Stimulated activated effector memory CD8-positive, alpha-beta T cell treated with anti-CD3 and anti-CD28 coated beads, Interleukin-12 subunit alpha, Interleukin-12 subunit beta, amount 100 ng/mL, for 72 hours (primary cell): ENCODE data around the gene LRATD1.

Experiments used
- ATAC-seq: fragments of 150-1000 bp; cut with Tn5 transposase; 2 replicates; pipeline ENCODE4 v1.10.0; 2021
- DNase-seq, 2 donors: peaks; one replicate each; pipeline ENCODE4 v3.0.0; 2021 to 2022; ENCODE audit warnings: low spot score in 2 of 2
- H3K27ac Mint-ChIP-seq: one replicate; pipeline ENCODE4 v1.8.0; 2022; ENCODE audit warnings: mild to moderate bottlenecking, mixed read lengths
- H3K36me3 Mint-ChIP-seq: one replicate; pipeline ENCODE4 v1.8.0; 2022; ENCODE audit warnings: mild to moderate bottlenecking, mixed read lengths
- H3K4me1 Mint-ChIP-seq: one replicate; pipeline ENCODE4 v1.8.0; 2022; ENCODE audit warnings: mixed read lengths
- H3K4me3 Mint-ChIP-seq: one replicate; pipeline ENCODE4 v1.8.0; 2022; ENCODE audit warnings: mild to moderate bottlenecking, mixed read lengths
- H3K9me3 Mint-ChIP-seq: one replicate; pipeline ENCODE4 v1.8.0; 2022; ENCODE audit warnings: mixed read lengths

LRATD1 gene

DNA sequence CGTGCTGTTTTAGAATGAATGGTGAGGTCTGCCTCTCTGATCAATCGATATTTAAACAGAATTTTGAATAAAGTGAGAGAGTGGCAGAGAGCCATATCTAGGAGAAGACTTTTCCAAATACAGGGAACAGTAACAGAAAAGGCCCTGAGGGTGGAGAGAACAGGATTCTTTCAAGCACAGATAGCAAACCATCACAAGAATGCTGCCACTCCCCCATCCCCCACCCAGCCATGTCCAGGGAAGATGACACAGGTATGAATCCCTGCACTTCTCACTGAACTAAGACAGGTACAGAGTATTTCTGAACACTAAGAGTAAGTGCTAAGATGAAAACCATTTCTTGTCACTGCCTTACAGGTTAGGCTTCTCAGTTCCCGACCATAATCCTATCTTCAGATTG, 23.6 kb downstream of the LRATD1 start:
- H3K9me3 Mint-ChIP-seq: peaks cover 5% of the 10 kb centered on the region
- no peak overlapping the region for H3K27ac Mint-ChIP-seq
- H3K4me1 Mint-ChIP-seq: no peaks in the 10 kb centered on the region
- H3K4me3 Mint-ChIP-seq: no peak overlapping the region
- ATAC-seq: no peak
- H3K36me3 Mint-ChIP-seq: no peaks in the 10 kb centered on the region
- DNase-seq: no peak

DNA sequence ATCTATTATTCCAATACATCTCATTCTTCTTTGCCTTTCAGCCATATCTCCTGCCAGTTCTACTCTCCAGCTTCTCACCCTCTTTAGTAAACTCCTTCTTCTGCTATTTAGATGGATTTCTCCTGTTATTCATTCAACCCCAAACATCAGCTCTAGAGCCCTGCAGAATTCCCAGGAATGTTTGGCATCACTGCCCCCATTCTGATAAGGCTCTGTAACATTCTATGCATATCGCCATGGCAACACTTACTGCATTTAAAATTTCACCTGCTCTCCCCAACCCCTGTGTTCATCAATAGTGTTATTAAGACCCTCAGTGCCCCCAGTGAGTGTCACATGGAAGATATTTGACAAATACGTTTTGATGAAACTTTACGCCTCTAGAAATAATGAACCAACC, 28.6 kb downstream of the LRATD1 start:
- Mint-ChIP-seq H3K9me3 (peaks cover 5% of the 10 kb centered on the region), H3K4me1 (no peaks in the 10 kb centered on the region), H3K4me3 (no peak overlapping the region), H3K27ac (no peak overlapping the region), H3K36me3 (no peaks in the 10 kb centered on the region)
- no peak for DNase-seq
- no peak for ATAC-seq

DNA sequence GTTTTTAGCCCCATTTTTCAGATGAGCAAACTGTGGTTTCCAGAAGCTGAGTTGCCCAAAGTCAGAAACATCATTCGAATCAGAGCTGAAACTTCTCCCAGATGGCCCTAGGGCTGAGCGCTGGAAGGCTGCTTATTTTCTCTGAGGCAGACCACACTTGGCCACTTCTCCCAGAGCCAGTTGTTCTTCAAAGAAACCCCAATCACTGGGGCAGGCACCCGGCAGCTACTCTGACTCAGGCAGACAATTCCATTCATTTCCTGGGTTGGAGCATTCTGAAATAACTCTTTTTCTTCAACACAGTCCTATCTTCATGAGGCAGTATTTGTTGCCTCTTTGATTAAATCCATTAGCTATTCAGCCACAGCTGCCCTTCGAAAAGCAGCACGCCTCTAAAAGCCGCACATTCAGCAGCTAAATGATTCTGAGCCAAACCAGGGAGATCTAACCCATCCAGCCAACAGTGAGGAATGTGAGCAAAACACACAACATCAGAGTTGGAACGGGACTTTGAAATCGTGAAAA, 40.9 kb downstream of the LRATD1 start:
- Mint-ChIP-seq H3K27ac (no peak overlapping the region), H3K9me3 (peaks cover 2% of the 10 kb centered on the region), H3K36me3 (no peaks in the 10 kb centered on the region), H3K4me3 (no peak overlapping the region), H3K4me1 (no peaks in the 10 kb centered on the region)
- ATAC-seq (no peak), DNase-seq (no peak)

DNA sequence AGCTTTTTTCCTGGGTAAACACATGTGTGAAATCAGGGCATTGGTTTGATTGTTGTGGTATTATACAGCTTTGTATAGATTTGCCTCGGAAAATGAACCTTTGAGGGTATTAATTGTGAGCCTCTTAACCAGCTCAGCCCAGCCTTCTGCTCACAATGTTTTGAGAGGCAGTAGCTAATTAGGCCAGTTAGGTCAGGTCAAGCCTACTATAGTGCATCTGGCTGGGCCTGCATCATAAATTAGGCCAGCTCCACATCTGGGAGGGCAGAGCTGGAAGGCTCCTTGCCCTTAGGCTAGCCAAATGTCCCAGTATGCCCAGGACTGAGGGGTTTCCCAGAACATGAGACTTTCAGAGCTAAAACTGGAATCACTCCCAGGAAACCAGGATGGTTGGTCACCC, 43.0 kb downstream of the LRATD1 start:
- H3K9me3 Mint-ChIP-seq: peaks cover 2% of the 10 kb centered on the region
- H3K4me1 Mint-ChIP-seq: no peaks in the 10 kb centered on the region
- DNase-seq: no peak
- H3K27ac Mint-ChIP-seq: no peak overlapping the region
- no peaks in the 10 kb centered on the region for H3K36me3 Mint-ChIP-seq
- no peak for ATAC-seq
- no peak overlapping the region for H3K4me3 Mint-ChIP-seq

DNA sequence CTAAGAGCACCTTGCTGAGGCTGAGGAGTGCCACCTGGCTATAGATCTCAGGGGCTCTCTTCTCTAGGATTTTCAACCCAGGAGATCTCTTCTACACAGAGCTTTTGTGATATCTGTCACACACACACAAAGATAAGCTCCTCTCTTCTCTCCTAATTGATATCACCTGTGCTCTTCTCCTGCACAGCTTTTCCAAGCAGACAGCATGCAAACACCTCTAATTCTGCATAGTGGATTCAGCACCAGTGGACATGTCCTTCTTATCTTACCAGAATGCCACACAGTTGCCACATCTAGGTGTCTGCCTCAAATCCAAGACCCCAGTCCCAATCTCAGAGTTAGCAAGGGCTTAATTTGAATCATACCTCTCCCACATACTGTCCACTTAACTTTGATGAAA, 43.9 kb downstream of the LRATD1 start:
- Mint-ChIP-seq H3K9me3 (peaks cover 2% of the 10 kb centered on the region), H3K4me1 (no peaks in the 10 kb centered on the region)
- no peak for ATAC-seq

DNA sequence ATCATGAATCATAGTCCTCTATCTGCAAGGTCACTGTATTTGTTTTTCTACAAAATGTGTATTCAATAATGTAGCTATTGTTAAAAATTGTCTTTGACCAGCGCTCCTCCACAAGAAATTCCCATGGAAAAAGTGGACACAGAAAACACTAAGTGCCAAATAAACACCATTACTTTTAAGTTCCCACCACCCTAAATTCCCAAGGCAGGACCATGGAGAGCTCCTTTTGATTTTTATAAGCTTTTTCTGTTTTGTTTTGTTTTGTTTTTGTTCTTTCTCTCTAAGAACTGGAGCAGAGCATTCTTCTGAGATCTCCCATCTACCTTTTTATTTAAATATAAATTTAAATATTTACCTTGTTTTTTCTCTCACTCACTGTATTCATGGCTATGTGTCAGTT, 44.5 kb downstream of the LRATD1 start:
- Mint-ChIP-seq H3K9me3 (no peaks in the 10 kb centered on the region), H3K36me3 (no peaks in the 10 kb centered on the region), H3K27ac (no peak overlapping the region), H3K4me1 (no peaks in the 10 kb centered on the region), H3K4me3 (no peak overlapping the region)
- DNase-seq (no peak), ATAC-seq (no peak)

More for the DNA sequence above, 43.9 kb downstream of the LRATD1 start:
- Mint-ChIP-seq H3K36me3 (no peaks in the 10 kb centered on the region), H3K27ac (no peak overlapping the region), H3K4me3 (no peak overlapping the region)
- DNase-seq: no peak

DNA sequence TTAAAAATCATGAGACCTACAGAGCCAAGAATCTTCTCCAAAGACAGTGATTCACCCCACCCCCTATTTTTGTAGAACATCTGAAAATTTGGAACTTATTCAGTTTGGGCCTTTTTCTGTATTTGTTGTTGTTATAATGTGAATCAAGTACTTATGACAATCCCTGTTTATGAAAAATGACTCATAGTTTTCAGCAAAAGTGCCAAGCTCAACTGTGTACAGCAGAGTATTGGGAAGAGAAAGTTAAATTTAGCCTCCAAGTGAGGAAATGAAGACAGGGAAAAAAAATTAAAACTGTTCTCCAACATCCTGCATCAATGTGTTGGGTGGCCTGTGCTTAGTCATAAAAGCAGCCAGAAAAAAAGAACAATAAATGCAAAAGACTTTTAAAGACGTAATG, 46.2 kb downstream of the LRATD1 start:
- H3K27ac Mint-ChIP-seq: no peak overlapping the region
- DNase-seq (no peak), ATAC-seq (no peak)

DNA sequence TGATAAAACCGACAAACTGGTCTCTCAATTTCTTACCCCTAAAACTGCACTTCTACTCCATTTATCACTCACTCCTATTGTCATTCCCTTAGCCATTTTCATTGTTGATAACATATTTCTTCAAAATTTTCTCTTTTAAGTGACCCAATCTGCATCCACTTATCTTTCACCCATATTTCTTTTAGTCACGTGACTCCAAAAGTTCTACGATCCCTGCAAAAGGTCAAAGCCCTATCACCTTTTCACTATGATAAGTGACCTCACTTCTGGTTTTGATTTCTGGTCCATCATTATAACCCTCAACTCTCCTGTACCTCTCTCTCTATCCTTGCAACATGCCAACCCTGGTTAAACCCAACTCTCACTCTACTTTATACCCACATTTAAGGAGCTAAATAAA, 49.1 kb downstream of the LRATD1 start:
- Mint-ChIP-seq H3K4me3 (no peak overlapping the region), H3K4me1 (no peaks in the 10 kb centered on the region), H3K36me3 (no peaks in the 10 kb centered on the region), H3K27ac (no peak overlapping the region), H3K9me3 (no peaks in the 10 kb centered on the region)
- no peak for DNase-seq
- ATAC-seq: no peak

More for the DNA sequence above, 46.2 kb downstream of the LRATD1 start:
- Mint-ChIP-seq H3K4me1 (no peaks in the 10 kb centered on the region), H3K4me3 (no peak overlapping the region), H3K36me3 (no peaks in the 10 kb centered on the region), H3K9me3 (no peaks in the 10 kb centered on the region)
